Islet precursor cell (in vitro differentiated cells): ENCODE data around the gene ABCC3.
"Not testable (repeated sequence)": the region's sequence is repeated elsewhere in the genome, so short reads cannot be mapped to it uniquely, and the experiment has no call there.

Experiments used
- DNase-seq: peaks from one replicate; pipeline ENCODE4 v3.0.0-alpha.2; 2018

ABCC3 gene

DNA sequence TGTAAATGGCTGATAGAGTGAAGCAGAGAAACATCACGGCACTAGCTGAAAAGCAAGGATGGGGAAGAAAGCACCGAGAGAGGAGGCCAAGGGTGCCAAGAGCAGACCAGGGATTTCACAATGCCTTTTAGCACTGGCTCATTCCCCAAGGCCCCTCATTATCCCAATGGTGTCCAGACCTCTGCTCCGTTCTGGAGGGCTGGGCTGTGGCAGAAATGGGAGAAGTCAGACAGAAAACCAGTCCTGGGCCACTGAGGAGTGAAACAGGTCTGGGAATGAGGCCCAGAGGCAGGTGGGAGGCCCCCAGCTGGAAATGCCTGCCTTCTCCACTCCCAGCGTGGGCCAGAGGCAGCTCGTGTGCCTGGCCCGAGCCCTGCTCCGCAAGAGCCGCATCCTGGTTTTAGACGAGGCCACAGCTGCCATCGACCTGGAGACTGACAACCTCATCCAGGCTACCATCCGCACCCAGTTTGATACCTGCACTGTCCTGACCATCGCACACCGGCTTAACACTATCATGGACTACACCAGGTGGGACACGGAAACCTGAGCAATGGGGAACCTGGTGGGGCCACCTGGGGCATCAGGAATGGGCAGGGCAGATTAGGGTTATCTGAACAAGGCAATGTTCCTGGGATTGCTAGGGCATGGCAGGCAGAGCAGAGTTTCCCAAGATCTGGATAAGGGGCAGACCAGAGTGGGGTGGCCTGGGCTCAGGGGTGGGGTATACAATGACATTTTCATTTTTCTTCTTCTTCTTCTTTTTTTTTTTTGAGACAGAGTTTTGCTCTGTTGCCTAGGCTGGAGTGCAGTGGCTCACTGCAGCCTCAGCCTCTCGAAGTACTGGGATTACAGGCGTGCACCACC, 52.8 kb downstream of the ABCC3 start:
- DNase-seq: peak; percentile 99

DNA sequence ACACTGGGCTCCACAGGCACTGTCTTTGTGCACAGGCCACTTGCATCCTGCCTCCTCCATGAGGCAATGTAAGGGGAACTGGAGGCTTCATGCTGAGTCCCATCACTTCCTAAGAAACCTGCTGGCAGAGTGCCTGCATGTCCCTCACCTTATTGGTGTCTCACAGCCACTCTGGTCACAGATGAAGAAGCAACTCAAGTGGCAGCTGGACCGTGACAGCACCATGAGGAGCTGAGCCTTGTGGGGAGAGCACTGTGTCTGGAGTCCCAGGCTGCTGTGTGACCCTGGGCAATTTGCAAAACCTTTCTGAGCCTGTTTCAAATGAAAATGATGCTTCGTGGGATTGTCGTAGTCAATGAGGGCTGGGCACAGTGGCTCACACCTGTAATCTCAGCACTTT, 53.6 kb downstream of the ABCC3 start:
- DNase-seq: no peak

DNA sequence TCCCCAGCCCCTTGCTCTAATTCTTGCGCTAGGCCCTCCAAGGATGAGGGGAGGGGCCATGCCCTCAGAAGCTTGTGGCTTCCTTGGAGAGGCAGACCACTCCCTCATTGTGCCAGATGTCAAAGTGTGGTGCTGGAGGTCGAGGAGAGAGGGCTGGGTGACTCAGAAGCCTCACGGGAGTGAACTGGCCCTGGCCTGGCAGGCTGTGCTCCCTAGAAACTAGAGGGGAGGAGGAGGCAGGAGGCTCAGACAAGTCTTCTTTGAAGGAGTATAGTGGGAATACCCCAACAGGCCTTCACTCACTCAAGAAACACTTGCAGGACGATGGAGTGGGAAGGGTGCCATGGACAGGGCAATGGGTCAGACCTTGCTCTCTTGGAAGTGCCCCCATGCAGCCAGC, 54.6 kb downstream of the ABCC3 start:
- DNase-seq: peak; percentile 95

GRCh38 chr17:50689956-50690886, 55.5 kb downstream of the ABCC3 start:
- DNase-seq: peak; percentile 79

- no peak for DNase-seq
Observed at GRCh38 chr17:50690887-50691549, 56.3 kb downstream of the ABCC3 start.

GRCh38 chr17:50691550-50692447, 57.1 kb downstream of the ABCC3 start:
- DNase-seq: no peak

GRCh38 chr17:50692448-50693035, 57.9 kb downstream of the ABCC3 start:
- DNase-seq: no peak

GRCh38 chr17:50693036-50693682, 58.5 kb downstream of the ABCC3 start:
- no peak for DNase-seq

- DNase-seq: no peak
Observed at GRCh38 chr17:50696365-50696879, 61.7 kb downstream of the ABCC3 start.

DNA sequence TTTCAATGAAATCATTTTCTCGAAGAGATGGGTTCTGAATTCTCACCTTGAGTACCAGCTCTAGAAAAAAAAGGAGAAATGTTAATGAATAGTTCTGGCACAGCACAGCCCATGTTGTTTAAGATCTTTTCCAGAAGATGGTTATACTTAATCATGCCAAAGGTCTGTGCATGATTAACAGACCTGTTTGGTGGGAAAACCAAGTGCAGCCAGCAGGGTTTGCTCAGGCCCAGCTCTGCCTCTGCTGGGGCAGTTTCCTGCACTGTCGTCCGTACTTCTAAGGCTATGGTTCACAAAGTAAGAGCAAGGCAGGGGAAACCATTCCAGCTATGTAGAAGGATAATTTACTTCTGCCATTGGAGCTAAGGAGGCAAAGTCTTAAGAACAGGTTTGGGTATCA, 62.4 kb downstream of the ABCC3 start:
- no peak for DNase-seq

DNA sequence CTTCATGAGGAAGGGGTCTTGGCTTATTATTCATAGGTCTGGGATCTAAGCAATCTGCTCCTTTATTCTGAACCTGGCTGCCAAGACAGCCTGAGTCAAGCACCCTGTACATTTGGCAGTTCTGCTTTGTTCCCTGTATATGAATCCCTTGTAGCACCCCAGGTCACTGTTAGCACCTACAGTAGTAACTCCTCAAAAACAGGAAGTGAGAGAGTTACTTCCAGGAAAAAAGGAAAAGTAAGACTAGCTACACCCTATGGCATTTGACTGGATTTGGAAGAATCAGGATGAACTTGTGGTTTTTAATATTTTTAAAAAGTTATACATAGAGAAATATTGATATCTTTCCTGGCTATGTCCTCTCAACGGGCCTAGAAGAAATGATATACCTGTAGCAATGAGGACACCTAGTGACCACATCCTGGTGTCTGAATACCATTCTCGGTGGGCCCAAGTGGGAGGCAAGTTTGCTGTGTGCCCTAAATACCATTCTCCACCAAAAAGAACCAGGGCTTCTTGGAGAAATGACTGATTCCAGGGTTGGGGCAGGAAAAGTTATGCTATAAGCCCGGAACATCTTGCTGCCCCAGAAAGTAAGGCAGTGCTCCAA, 63.1 kb downstream of the ABCC3 start:
- DNase-seq: no peak

DNA sequence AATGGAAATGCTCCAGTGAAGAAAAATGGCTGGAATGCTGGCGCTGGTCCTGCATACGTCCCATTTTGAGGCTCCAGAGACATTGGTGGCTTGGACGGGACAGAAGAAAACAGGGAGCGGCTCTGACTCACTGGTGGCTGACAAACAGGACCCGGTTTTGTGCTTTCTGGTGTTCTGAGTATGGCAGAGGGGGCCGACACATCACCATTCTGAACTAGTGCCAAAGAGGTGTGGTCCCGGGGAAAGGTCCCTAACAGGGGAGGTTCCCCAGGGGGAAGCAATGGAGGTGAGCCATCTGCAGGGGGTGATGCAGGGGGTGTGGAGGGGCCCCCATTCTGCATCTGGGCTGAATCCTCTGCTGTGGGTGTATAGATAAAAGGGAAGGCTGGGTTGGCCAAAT, 64.7 kb downstream of the ABCC3 start:
- no peak for DNase-seq

DNA sequence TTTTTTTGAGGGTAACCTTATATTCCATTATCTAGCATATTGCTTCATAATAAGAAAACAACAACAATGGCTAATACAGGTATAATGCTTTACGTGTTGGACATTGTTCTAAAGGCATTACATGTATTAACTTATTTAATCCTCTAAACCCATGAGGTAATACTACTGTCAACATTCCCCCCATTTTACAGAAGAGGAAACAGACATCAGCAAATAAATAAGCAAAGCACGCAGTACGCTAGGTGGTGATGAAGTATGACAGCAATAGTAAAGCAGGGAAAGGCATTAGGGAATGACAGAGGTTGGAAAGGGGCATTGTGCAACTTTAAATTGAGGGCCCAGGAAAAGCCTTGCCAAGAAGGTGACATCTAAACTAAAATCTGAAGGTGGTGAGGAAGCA, 68.5 kb downstream of the ABCC3 start:
- no peak for DNase-seq

GRCh38 chr17:50707289-50708049, 72.8 kb downstream of the ABCC3 start, which contains the start of gene ANKRD40:
ANKRD40 (minus strand) TSS chr17:50707914; CDS start chr17:50707654, 260 bp downstream.
- peak; percentile 90 for DNase-seq

GRCh38 chr17:50708050-50709000, 73.6 kb downstream of the ABCC3 start:
- DNase-seq: no peak

GRCh38 chr17:50709053-50709452, 74.4 kb downstream of the ABCC3 start:
- not testable (repeated sequence) for DNase-seq

DNA sequence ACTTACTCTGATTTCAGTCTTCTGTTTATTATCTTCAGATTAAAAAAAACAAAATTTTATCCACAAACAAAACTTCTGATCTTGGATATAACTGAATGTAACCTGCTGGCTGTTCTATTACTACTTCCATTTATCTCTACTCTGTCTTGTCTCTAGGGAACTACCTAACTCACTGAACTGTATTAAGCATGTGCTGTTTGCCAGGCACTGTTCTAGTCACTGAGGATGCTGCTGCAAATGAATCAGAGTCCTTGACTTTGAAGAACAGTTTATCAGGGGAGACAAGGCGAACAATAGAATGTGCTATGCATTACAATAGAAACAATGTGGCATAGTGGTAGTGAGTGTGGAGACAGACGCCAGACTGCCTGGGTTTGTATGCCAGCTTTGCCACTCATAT, 75.3 kb downstream of the ABCC3 start:
- no peak for DNase-seq

- DNase-seq: no peak
Observed at GRCh38 chr17:50710650-50711049, 76.0 kb downstream of the ABCC3 start.
